LNCaP clone FGC (cell line): ENCODE results near the gene ATP2A1.

Source experiments
- DNase-seq: peaks from one replicate; pipeline ENCODE4 v3.0.0-alpha.2; 2011; ENCODE audit warnings: low read depth
- H3K4me3 ChIP-seq: 2 replicates; pipeline ENCODE4 v1.5.1; 2011; ENCODE audit warnings: mild to moderate bottlenecking, low read depth, low read length, control low read depth
- TF ChIP-seq, protein P1 (sequence below): IDR thresholded peaks from 2 replicates; pipeline ENCODE4 v1.5.1; 2012; ENCODE audit warnings: mild to moderate bottlenecking; ENCODE audit not compliant: control insufficient read depth, insufficient read depth; ENCODE audit errors: extremely low read depth

ATP2A1 gene

DNA sequence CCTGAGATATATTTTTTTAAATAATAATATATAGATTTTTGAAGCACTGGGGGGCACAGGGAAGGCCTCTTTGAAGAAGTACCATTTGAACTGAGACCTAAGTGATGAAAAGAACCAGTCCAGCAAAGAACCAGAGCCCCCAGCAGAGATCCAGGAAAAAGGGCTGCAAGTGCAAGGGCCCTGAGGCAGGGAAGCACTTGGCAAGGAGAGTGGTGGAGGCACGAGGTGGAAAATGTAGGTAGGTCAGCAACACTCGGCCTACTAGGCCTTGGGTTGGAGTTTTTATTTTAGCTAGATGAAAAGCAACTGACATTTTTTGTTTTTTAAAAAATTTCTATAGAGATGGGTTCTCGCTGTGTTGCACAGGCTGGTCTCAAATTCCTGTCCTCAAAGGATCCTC lies 51.9 kb downstream of the ATP2A1 start:
- TF ChIP-seq, protein P1, sequence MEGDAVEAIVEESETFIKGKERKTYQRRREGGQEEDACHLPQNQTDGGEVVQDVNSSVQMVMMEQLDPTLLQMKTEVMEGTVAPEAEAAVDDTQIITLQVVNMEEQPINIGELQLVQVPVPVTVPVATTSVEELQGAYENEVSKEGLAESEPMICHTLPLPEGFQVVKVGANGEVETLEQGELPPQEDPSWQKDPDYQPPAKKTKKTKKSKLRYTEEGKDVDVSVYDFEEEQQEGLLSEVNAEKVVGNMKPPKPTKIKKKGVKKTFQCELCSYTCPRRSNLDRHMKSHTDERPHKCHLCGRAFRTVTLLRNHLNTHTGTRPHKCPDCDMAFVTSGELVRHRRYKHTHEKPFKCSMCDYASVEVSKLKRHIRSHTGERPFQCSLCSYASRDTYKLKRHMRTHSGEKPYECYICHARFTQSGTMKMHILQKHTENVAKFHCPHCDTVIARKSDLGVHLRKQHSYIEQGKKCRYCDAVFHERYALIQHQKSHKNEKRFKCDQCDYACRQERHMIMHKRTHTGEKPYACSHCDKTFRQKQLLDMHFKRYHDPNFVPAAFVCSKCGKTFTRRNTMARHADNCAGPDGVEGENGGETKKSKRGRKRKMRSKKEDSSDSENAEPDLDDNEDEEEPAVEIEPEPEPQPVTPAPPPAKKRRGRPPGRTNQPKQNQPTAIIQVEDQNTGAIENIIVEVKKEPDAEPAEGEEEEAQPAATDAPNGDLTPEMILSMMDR = no peak
- no peak for DNase-seq
- H3K4me3 ChIP-seq = no peak overlapping the region

DNA sequence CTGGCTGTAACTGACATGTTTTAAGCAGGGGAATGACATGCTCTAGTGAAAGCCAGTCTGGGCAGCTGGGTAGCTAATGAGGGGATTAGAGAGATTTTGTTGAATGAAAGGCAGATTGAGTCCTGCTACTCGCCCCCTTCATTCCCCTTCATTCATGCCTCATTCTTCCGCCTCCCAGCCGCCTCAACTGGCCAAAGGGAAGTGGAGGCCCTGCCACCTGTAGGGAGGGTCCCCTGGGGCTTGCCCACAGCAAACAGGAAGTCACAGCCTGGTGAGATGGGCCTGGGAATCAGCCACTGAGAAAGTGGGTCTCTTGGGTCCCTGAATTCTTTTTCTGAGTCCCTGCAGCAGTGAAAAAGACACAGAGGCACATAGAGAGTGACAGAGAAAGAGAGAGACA lies 52.4 kb downstream of the ATP2A1 start:
- no peak overlapping the region for H3K4me3 ChIP-seq

DNA sequence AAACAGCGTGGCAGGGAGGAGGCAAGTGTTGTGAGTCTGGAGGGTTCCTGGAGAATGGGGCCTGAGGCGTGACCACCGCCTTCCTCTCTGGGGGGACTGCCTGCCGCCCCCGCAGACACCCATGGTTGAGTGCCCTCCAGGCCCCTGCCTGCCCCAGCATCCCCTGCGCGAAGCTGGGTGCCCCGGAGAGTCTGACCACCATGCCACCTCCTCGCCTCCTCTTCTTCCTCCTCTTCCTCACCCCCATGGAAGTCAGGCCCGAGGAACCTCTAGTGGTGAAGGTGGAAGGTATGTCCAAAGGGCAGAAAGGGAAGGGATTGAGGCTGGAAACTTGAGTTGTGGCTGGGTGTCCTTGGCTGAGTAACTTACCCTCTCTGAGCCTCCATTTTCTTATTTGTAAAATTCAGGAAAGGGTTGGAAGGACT lies 53.5 kb downstream of the ATP2A1 start, which contains the start of gene CD19:
CD19 (plus strand) TSS at position 171 of the 425 bp plus-strand sequence; CDS start at position 201, 30 bp downstream.
- DNase-seq = no peak
- no peak within 1 kb of the TSS for H3K4me3 ChIP-seq

More for the DNA sequence above, 52.4 kb downstream of the ATP2A1 start:
- TF ChIP-seq, protein P1 = no peak
- no peak for DNase-seq

DNA sequence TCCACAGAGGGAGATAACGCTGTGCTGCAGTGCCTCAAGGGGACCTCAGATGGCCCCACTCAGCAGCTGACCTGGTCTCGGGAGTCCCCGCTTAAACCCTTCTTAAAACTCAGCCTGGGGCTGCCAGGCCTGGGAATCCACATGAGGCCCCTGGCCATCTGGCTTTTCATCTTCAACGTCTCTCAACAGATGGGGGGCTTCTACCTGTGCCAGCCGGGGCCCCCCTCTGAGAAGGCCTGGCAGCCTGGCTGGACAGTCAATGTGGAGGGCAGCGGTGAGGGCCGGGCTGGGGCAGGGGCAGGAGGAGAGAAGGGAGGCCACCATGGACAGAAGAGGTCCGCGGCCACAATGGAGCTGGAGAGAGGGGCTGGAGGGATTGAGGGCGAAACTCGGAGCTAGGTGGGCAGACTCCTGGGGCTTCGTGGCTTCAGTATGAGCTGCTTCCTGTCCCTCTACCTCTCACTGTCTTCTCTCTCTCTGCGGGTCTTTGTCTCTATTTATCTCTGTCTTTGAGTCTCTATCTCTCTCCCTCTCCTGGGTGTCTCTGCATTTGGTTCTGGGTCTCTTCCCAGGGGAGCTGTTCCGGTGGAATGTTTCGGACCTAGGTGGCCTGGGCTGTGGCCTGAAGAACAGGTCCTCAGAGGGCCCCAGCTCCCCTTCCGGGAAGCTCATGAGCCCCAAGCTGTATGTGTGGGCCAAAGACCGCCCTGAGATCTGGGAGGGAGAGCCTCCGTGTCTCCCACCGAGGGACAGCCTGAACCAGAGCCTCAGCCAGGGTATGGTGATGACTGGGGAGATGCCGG lies 54.3 kb downstream of the ATP2A1 start:
- no peak overlapping the region for H3K4me3 ChIP-seq
- TF ChIP-seq, protein P1 = no peak
- no peak for DNase-seq

More for the DNA sequence above, 53.5 kb downstream of the ATP2A1 start, which contains the start of gene CD19:
- TF ChIP-seq, protein P1 = no peak

DNA sequence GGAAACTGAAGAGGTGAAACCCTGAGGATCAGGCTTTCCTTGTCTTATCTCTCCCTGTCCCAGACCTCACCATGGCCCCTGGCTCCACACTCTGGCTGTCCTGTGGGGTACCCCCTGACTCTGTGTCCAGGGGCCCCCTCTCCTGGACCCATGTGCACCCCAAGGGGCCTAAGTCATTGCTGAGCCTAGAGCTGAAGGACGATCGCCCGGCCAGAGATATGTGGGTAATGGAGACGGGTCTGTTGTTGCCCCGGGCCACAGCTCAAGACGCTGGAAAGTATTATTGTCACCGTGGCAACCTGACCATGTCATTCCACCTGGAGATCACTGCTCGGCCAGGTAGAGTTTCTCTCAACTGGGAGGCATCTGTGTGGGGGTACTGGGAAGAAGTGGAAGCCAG lies 54.9 kb downstream of the ATP2A1 start:
- DNase-seq = no peak
- TF ChIP-seq, protein P1 = no peak
- H3K4me3 ChIP-seq = no peak overlapping the region

DNA sequence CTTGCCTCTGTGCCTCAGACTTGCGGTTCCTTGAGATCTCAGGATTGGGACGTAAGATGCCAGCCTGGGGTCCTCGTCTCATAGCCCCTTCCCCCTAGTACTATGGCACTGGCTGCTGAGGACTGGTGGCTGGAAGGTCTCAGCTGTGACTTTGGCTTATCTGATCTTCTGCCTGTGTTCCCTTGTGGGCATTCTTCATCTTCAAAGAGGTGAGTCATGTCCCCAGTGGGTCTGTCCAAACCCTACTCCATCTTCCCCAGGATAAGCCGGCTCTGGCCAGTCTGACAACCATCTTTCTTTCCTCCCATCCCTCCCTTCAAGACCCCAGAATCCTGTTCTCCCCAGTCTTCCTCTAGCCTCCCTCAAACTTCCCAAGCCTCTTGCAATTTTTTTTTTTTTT lies 57.1 kb downstream of the ATP2A1 start:
- no peak overlapping the region for H3K4me3 ChIP-seq
- no peak for DNase-seq
- TF ChIP-seq, protein P1 = no peak
